OCI-LY1 (cell line): Measurements from ENCODE around the gene FANCC.

ENCODE experiments used
- H2AFZ ChIP-seq: fragments of 200-600 bp; sonication (generic), shearing (Covaris generic); 2 replicates; pipeline ENCODE4 v1.6.0; 2014; ENCODE audit warnings: antibody characterized with exemption, mild to moderate bottlenecking, low read length
- H3F3A ChIP-seq: fragments of 200-600 bp; sonication (generic), shearing (Covaris generic); 2 replicates; pipeline ENCODE4 v1.6.0; 2014; ENCODE audit warnings: mild to moderate bottlenecking, antibody characterized with exemption, low read length, moderate library complexity; ENCODE audit not compliant: insufficient read depth
- H3K27ac ChIP-seq: fragments of 200-600 bp; sonication (generic); 2 replicates; pipeline ENCODE4 v1.5.1; 2014; ENCODE audit warnings: low read length, mixed run types, mild to moderate bottlenecking, low read depth; ENCODE audit not compliant: poor library complexity, severe bottlenecking
- H3K27me3 ChIP-seq: fragments of 200-600 bp; sonication (generic); 2 replicates; pipeline ENCODE4 v1.6.0; 2014; ENCODE audit warnings: antibody characterized with exemption, mild to moderate bottlenecking, low read length, moderate library complexity; ENCODE audit not compliant: insufficient read depth
- H3K36me3 ChIP-seq: fragments of 200-600 bp; sonication (generic); 2 replicates; pipeline ENCODE4 v1.6.1; 2014; ENCODE audit warnings: mild to moderate bottlenecking, antibody characterized with exemption, low read length, moderate library complexity, mixed read lengths; ENCODE audit not compliant: insufficient read depth
- H3K4me1 ChIP-seq: fragments of 200-600 bp; sonication (generic); 2 replicates; pipeline ENCODE4 v1.5.1; 2014; ENCODE audit warnings: mild to moderate bottlenecking, low read length, moderate library complexity; ENCODE audit not compliant: insufficient read depth, severe bottlenecking
- H3K4me2 ChIP-seq: fragments of 200-600 bp; sonication (generic), shearing (Covaris generic); 2 replicates; pipeline ENCODE4 v1.6.1; 2014; ENCODE audit warnings: low read length
- H3K4me3 ChIP-seq: fragments of 200-600 bp; sonication (generic); 2 replicates; pipeline ENCODE4 v1.5.1; 2014; ENCODE audit warnings: low read length, low read depth, mild to moderate bottlenecking, mixed read lengths; ENCODE audit not compliant: poor library complexity, severe bottlenecking
- H3K79me2 ChIP-seq: fragments of 200-600 bp; shearing (Covaris generic); 2 replicates; pipeline ENCODE4 v1.6.1; 2016; ENCODE audit warnings: mixed run types, low read length, mixed read lengths; ENCODE audit not compliant: insufficient read depth
- H3K9ac ChIP-seq: fragments of 200-600 bp; sonication (generic), shearing (Covaris generic); 2 replicates; pipeline ENCODE4 v1.6.1; 2014; ENCODE audit warnings: mild to moderate bottlenecking, low read length, mixed read lengths
- H3K9me2 ChIP-seq: fragments of 200-600 bp; sonication (generic), shearing (Covaris generic); 2 replicates; pipeline ENCODE4 v1.6.1; 2014; ENCODE audit warnings: low read depth, mild to moderate bottlenecking, low read length, mixed read lengths
- H3K9me3 ChIP-seq: fragments of 200-600 bp; shearing (Covaris generic); 2 replicates; pipeline ENCODE4 v1.6.1; 2014; ENCODE audit warnings: low read length, mixed read lengths
- H4K20me1 ChIP-seq: fragments of 200-600 bp; sonication (generic), shearing (Covaris generic); 2 replicates; pipeline ENCODE4 v1.6.0; 2016; ENCODE audit warnings: mild to moderate bottlenecking, low read length; ENCODE audit not compliant: insufficient read depth
- EZH2 ChIP-seq: fragments of 200-600 bp; sonication (generic), shearing (Covaris generic); IDR thresholded peaks from 2 replicates; pipeline ENCODE4 v1.8.0; 2017; ENCODE audit warnings: borderline replicate concordance, mixed run types, mild to moderate bottlenecking, antibody characterized with exemption, low read length, moderate library complexity, mixed read lengths
- TF ChIP-seq, protein P1 (sequence below): fragments of 200-600 bp; sonication (generic), shearing (Covaris generic); IDR thresholded peaks from 2 replicates; pipeline ENCODE4 v1.5.1; 2017; ENCODE audit warnings: mild to moderate bottlenecking, antibody characterized with exemption, low read length, moderate library complexity, mixed read lengths

Gene FANCC

DNA sequence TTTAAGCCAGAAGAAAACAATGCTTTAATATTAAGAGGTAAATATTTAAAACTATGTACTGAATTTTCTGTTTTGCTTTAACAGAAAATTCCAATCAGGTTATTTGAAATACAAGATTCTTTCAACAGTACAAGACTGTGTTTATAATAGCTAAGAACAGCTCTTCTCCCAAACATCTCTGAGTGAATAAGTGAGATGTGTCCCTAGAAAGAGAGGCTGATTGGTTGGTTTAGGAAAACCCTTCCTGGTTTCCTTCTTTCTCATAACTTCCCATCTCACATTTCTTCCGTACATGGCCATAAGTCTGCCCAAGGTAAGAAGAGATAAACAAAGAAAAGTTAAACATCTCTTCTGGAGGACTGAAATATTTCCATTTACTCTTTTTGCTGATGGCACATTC is 145.9 kb downstream of the FANCC start:
- H3K27ac ChIP-seq = peak overlapping the region; percentile 50
- no peak overlapping the region; the same call in 1 of the 2 replicates for H3K4me2 ChIP-seq
- TF ChIP-seq, protein P1, sequence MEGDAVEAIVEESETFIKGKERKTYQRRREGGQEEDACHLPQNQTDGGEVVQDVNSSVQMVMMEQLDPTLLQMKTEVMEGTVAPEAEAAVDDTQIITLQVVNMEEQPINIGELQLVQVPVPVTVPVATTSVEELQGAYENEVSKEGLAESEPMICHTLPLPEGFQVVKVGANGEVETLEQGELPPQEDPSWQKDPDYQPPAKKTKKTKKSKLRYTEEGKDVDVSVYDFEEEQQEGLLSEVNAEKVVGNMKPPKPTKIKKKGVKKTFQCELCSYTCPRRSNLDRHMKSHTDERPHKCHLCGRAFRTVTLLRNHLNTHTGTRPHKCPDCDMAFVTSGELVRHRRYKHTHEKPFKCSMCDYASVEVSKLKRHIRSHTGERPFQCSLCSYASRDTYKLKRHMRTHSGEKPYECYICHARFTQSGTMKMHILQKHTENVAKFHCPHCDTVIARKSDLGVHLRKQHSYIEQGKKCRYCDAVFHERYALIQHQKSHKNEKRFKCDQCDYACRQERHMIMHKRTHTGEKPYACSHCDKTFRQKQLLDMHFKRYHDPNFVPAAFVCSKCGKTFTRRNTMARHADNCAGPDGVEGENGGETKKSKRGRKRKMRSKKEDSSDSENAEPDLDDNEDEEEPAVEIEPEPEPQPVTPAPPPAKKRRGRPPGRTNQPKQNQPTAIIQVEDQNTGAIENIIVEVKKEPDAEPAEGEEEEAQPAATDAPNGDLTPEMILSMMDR = no peak
- TF ChIP-seq EZH2 = no peak

DNA sequence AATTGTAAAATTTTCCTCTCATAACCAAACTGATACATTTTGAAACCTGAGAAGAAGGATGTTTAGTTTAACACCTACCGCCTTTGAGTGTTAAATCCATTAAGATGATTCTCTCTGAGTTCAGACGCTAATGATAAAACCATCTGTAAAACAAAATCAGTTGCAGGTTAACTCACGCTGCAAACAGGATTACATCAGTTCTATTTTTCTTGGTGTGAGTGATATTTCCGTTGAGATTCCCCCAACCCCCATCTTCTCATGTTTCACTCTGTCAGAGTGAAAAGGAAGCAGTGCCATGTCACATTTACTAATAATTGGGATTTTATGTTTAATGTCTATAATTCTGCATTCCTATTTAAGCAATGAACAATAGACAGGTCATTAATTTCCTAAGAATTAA is 146.5 kb downstream of the FANCC start:
- Histone ChIP-seq H2AFZ (no peak overlapping the region), H3K79me2 (no peaks in the 10 kb centered on the region), H4K20me1 (no peaks in the 10 kb centered on the region), H3K36me3 (0 out of 2 replicates have a peak, but pooled peaks cover 3% of the 10 kb centered on the region), H3F3A (no peaks in the 10 kb centered on the region), H3K9me2 (no peaks in the 10 kb centered on the region), H3K9ac (peak overlapping the region; percentile 34; the same call in 1 of the 2 replicates), H3K9me3 (no peaks in the 10 kb centered on the region), H3K4me1 (peaks cover 25% of the 10 kb centered on the region), H3K4me2 (peak overlapping the region; percentile 40), H3K27ac (peak overlapping the region; percentile 50), H3K27me3 (no peaks in the 10 kb centered on the region), H3K4me3 (no peak overlapping the region)
- no peak for TF ChIP-seq EZH2
- TF ChIP-seq, protein P1 = no peak

More for the DNA sequence above, 145.9 kb downstream of the FANCC start:
- H3K27me3 ChIP-seq = no peaks in the 10 kb centered on the region
- no peaks in the 10 kb centered on the region for H3K79me2 ChIP-seq
- no peaks in the 10 kb centered on the region for H4K20me1 ChIP-seq
- H3F3A ChIP-seq = no peaks in the 10 kb centered on the region
- no peak overlapping the region for H2AFZ ChIP-seq
- peaks cover 25% of the 10 kb centered on the region for H3K4me1 ChIP-seq
- H3K9ac ChIP-seq = no peak overlapping the region
- 0 out of 2 replicates have a peak, but pooled peaks cover 3% of the 10 kb centered on the region for H3K36me3 ChIP-seq
- no peak overlapping the region for H3K4me3 ChIP-seq
- H3K9me2 ChIP-seq = no peaks in the 10 kb centered on the region
- H3K9me3 ChIP-seq = no peaks in the 10 kb centered on the region

DNA sequence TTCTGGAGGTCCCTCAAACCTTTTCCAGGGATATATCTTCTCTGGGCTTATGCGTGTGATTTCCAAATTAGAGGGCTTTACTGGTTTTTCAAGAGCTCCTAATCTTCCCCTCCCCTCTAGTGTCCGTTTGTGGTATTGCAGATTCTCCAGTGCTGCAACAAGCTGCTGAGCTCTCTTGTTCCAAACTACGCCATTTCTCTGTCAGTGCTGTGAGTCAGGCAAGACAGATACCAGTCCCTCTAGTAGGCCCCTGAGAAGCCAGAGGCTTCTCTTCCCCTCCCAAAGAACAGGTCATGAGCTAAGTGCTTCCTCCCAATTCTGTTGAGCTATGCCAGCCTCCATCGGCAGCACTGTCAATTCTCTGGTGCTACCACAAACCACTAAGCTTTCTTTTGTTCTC is 149.5 kb downstream of the FANCC start:
- H3K4me1 ChIP-seq = peaks cover 25% of the 10 kb centered on the region
- no peak overlapping the region for H2AFZ ChIP-seq

More for the DNA sequence above, 149.5 kb downstream of the FANCC start:
- TF ChIP-seq, protein P1 = peak; percentile 88
- no peak for TF ChIP-seq EZH2
- H4K20me1 ChIP-seq = no peaks in the 10 kb centered on the region
- no peaks in the 10 kb centered on the region for H3F3A ChIP-seq
- no peak overlapping the region for H3K4me2 ChIP-seq
- no peak overlapping the region for H3K27ac ChIP-seq
- no peak overlapping the region for H3K4me3 ChIP-seq
- H3K79me2 ChIP-seq = no peaks in the 10 kb centered on the region
- H3K36me3 ChIP-seq = 0 out of 2 replicates have a peak, but pooled peaks cover 3% of the 10 kb centered on the region
- H3K9ac ChIP-seq = no peak overlapping the region
- no peaks in the 10 kb centered on the region for H3K9me2 ChIP-seq
- H3K27me3 ChIP-seq = no peaks in the 10 kb centered on the region
- H3K9me3 ChIP-seq = no peaks in the 10 kb centered on the region
